ENCODE results near the gene HBA2.
"Not testable (repeated sequence)": the region's sequence is repeated elsewhere in the genome, so short reads cannot be mapped to it uniquely, and the experiment has no call there.

The HBA2 gene

DNA sequence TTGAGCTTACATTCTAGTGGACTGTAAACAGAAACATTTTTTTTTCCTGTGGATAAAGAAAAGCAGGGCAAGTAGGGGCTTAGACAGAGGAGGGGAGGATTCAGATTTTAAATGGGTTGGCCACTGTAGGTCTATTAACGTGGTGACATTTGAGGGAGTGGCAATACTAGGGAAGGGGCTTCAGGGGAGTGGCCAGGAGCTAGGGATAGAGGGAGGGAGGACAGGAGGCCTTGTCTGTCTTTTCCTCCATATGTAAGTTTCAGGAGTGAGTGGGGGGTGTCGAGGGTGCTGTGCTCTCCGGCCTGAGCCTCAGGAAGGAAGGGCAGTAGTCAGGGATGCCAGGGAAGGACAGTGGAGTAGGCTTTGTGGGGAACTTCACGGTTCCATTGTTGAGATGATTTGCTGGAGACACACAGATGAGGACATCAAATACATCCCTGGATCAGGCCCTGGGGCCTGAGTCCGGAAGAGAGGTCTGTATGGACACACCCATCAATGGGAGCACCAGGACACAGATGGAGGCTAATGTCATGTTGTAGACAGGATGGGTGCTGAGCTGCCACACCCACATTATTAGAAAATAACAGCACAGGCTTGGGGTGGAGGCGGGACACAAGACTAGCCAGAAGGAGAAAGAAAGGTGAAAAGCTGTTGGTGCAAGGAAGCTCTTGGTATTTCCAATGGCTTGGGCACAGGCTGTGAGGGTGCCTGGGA, 13.4 kb upstream of the HBA2 start:
- DNase-seq: no peak

DNA sequence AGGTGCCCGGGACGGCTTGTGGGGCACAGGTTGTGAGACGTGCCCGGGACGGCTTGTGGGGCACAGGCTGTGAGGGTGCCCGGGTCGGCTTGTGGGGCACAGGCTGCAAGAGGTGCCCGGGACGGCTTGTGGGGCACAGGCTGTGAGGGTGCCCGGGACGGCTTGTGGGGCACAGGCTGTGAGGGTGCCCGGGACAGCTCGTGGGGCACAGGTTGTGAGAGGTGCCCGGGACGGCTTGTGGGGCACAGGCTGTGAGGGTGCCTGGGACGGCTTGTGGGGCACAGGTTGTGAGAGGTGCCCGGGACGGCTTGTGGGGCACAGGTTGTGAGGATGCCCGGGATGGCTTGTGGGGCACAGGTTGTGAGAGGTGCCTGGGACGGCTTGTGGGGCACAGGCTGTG, 12.4 kb upstream of the HBA2 start:
- DNase-seq: not testable (repeated sequence)

DNA sequence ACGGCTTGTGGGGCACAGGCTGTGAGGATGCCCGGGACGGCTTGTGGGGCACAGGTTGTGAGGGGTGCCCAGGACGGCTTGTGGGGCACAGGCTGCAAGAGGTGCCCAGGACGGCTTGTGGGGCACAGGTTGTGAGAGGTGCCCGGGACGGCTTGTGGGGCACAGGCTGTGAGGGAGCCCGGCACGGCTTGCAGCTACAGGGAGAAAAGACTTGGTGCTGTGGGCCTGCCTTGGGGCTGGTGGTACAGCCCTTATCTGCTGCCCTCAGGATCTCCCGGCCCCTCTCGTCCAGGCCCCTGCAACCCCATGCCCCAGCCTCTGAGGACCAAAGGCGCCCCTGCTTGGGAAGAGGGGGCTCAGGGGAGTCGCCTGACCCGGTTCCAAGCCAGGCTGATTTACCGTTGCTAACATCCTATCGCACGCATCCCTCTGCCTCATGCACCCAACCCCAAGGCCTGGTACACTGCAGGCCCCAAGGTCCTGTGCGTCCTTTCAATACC, 11.9 kb upstream of the HBA2 start:
- DNase-seq: no peak

DNA sequence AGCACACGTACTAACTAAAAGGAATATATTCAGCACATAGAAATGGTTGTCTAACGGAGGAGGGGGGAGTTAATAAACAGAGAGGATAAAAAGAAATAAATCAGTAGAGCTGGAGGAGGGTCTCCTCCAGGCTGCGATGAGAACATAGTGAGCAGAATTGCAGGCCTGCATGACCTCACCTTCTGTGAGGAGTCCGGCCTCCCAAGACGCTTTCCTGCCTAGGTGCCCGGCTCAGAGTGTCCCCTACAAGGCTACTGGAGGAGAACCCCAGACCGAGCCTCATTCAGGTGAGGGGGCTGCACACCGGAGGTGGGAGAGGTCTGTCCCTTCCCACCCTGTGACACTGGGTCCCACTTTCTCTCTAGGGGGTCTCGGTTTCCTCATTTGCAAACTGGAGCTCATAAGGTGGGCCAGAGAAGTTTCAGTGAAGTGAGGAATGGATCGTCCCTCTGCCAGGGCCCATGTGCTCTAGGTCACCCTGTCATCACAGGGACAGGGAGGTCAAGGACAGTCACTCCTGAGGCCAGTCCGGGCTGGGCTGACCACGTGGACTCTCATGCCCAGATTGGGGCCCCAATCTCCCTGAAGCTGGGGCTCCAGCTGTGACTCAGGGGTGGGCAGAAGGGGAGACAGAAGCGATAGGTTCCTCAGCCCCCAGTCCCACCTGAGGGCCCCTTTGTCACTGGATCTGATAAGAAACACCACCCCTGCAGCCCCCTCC, 10.2 kb upstream of the HBA2 start:
- DNase-seq: no peak

DNA sequence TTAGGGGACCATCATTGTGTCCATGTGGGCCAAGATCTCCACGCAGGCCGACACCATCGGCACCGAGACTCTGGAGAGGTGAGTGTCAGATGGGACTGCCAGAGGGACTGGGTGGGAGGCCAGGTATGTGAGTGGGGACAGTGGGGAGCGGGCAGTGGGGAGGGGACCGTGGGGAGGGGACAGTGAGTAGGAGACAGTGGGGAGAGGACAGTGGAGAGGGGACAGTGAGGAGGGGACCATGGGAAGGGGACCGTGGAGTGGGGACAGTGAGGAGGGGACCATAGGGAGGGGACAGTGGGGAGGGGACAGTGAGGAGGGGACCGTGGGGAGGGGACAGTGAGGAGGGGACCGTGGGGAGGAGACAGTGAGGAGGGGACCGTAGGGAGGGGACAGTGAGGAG, 9.5 kb upstream of the HBA2 start:
- not testable (repeated sequence) for DNase-seq

DNA sequence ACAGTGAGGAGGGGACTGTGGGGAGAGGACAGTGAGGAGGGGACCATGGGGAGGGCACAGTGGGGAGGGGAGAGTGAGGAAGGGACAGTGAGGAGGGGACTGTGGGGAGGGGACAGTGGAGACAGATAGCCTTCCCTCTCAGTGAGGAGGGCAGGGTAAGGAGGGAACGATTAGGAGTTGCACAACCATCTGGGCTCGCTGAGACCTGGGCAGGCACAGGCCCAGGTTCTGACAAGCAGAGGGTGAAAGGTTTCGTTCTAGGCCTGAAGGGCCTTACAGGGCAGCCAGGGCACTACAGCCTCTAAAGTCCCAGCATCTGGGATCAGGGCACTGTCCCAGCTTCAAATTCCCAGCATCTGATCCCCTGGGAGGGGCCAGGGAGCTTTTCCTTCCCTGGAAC, 9.0 kb upstream of the HBA2 start:
- DNase-seq: not testable (repeated sequence)

DNA sequence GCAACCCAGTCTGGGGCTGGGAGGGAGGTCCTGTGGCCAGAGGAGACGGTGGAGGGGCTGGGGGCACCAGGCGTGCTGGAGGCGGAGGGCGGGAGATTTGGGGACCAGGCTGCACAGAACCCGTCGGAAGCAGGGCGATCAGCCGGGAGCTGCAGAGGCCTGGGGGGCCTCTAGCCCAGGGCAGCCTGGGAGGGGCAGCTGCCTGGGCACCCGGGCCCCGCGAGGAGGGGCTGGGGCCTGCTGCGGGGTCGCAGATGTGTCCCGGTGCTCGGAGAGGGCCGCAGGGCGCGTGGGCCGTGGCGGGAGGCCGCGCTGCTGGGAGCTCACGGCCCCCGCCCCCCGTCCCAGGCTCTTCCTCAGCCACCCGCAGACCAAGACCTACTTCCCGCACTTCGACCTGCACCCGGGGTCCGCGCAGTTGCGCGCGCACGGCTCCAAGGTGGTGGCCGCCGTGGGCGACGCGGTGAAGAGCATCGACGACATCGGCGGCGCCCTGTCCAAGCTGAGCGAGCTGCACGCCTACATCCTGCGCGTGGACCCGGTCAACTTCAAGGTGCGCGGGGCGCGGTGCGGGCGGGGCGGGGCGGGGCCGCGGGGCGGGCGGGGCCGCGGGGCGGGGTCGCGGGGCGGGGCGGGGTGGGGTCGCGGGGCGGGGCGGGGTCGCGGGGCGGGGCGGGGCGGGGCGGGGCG, 8.4 kb upstream of the HBA2 start:
- not testable (repeated sequence) for DNase-seq

DNA sequence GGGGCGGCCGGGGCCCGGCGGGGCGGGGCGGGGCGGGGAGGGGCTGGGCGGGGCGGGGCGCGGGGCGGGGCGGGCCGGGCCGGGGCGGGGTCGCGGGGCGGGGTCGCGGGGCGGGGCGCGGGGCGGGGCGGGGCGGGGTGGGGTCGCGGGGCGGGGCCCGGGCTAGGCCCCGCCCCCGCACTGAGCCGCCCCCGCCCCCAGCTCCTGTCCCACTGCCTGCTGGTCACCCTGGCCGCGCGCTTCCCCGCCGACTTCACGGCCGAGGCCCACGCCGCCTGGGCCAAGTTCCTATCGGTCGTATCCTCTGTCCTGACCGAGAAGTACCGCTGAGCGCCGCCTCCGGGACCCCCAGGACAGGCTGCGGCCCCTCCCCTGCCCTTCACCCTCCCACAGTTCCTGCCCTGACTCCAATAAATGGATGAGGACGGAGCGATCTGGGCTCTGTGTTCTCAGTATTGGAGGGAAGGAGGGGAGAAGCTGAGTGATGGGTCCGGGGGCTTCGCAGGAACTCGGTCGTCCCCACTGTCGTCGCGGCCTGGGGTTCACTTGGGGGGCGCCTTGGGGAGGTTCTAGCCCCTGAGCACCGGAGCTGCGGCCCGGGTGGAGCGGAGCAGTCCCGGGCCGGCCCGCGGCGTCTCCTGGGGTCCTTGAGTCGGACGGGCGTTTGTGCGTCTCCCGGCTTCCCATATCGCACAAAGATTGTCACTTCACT, 7.7 kb upstream of the HBA2 start:
- DNase-seq: no peak

DNA sequence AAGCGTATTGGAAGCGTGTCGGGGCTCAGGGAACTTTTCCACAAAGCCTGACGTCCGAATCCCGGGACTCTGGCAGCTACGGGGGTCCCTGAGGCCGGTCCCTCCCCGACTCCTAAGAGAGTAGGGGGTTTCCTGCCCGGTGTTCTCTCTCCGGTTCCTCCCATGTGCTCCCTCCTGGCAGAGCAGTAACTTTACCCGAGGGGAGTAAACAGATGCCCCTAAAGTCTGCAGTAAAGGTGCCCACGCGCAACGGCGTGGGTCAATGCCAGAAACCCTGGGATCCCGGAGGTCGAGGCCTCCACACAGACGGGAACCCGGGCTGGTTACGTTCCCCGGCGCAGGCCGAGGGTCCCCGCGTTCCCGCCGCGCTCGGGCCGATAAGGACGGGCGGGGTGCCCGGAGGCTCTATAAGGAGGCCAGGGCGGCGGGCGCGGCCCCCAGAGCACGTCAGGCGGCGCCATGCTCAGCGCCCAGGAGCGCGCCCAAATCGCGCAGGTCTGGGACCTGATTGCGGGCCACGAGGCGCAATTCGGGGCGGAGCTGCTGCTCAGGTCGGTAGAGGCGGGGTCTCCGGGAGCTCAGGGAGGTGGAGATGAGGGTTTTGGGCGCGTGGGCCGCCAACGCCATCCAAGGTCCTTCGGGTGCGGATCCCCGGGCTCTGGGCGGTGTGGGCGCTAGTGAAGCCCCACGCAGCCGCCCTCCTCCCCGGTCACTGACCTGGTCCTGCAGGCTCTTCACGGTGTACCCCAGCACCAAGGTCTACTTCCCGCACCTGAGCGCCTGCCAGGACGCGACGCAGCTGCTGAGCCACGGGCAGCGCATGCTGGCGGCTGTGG, 6.9 kb upstream of the HBA2 start, which contains the start of gene HBM:
TSS of gene HBM (plus strand) at position 440 of the 836 bp plus-strand sequence. CDS start at position 460, 20 bp downstream.
- DNase-seq: peak in 1 of 5 donors; percentile 10

DNA sequence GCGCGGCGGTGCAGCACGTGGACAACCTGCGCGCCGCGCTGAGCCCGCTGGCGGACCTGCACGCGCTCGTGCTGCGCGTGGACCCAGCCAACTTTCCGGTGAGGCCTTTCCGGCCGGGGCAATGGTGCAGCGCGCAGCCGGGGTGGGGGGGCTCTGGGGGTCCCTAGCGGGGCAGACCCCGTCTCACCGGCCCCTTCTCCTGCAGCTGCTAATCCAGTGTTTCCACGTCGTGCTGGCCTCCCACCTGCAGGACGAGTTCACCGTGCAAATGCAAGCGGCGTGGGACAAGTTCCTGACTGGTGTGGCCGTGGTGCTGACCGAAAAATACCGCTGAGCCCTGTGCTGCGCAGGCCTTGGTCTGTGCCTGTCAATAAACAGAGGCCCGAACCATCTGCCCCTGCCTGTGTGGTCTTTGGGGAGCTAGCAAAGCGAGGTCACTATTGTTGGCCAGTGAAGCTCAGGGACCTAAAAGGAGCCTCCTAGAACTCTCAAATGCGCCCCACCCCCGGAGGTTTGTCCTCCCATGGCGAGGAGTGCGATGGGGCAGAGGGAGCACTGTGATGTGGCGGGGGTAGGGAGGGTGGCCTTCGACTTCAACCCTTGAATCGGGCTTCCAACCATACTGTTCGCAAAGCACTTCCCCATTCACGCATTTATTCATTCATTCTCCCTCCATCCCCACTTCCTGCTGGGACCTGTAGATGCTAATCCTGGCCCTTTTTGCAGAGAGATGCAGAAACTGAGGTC, 6.1 kb upstream of the HBA2 start:
- DNase-seq: no peak

DNA sequence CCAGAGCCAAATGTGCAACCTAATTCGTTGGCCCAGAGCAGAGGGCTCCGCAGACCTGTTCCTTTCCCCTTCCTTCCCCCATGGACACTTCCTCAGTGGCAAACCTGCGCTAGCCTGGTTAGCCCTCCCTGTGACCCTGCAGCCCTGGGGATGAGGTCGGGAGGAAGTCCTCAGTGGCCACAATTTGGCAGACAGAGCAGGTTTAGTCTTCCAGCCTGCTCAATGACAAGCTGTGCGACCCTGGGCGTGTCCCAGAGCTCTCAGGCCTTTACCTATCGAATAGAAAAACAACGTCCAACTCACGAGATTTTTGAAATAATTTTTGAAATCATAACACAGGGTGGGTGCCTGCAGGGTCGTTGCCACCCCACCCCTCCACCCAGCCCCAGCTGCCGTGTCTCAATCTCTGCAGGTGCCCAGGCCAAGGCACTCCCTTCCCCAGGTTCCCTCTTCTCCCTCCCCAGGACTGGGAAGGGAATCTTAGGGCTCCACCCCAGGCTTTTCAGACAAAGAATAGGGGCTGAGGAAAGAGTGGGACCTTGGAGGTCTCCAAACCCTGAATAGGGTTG, 5.5 kb upstream of the HBA2 start:
- DNase-seq: no peak

DNA sequence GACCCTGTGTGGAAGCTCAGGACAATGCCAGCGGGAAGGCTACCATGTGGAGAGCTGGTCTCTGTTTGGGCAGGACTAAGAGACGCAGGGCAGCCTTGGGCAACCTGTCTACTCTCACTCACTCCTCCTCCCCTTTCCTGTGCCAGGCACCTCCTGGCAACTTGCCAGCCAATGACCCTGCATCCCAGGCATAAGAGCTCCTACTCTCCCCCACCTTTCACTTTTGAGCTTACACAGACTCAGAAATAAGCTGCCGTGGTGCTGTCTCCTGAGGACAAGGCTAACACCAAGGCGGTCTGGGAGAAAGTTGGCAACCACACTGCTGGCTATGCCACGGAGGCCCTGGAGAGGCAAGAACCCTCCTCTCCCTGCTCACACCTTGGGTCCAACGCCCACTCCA, 4.3 kb upstream of the HBA2 start:
- DNase-seq: no peak

DNA sequence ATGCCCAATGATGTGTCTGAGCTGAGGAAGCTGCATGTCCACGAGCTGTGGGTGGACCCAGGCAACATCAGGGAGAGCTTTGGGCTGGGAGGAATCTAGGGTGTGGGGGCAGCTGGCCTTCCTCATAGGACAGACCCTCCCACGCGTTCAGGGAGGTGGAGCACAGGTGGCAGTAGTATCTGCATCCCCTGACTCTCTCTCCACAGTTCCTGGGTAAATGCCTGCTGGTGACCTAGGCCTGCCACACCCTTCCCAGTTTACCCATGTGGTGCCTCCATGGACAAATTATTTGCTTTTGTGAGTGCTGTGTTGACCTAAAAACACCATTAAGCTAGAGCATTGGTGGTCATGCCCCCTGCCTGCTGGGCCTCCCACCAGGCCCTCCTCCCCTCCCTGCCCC, 3.7 kb upstream of the HBA2 start:
- DNase-seq: no peak

DNA sequence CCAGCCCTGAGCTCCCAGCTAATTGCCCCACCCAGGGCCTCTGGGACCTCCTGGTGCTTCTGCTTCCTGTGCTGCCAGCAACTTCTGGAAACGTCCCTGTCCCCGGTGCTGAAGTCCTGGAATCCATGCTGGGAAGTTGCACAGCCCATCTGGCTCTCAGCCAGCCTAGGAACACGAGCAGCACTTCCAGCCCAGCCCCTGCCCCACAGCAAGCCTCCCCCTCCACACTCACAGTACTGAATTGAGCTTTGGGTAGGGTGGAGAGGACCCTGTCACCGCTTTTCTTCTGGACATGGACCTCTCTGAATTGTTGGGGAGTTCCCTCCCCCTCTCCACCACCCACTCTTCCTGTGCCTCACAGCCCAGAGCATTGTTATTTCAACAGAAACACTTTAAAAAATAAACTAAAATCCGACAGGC, 2.6 kb upstream of the HBA2 start:
- DNase-seq: not testable (repeated sequence)

DNA sequence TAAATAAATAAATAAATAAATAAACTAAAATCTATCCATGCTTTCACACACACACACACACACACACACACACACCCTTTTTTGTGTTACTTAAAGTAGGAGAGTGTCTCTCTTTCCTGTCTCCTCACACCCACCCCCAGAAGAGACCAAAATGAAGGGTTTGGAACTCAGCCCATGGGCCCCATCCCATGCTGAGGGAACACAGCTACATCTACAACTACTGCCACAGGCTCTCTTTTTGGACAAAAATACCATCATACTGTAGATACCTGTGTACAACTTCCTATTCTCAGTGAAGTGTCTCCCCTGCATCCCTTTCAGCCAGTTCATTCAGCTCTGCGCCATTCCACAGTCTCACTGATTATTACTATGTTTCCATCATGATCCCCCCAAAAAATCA, 1.9 kb upstream of the HBA2 start:
- DNase-seq: no peak

DNA sequence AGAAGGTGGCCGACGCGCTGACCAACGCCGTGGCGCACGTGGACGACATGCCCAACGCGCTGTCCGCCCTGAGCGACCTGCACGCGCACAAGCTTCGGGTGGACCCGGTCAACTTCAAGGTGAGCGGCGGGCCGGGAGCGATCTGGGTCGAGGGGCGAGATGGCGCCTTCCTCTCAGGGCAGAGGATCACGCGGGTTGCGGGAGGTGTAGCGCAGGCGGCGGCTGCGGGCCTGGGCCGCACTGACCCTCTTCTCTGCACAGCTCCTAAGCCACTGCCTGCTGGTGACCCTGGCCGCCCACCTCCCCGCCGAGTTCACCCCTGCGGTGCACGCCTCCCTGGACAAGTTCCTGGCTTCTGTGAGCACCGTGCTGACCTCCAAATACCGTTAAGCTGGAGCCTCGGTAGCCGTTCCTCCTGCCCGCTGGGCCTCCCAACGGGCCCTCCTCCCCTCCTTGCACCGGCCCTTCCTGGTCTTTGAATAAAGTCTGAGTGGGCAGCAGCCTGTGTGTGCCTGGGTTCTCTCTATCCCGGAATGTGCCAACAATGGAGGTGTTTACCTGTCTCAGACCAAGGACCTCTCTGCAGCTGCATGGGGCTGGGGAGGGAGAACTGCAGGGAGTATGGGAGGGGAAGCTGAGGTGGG, 657 bp downstream of the HBA2 start:
- not testable (repeated sequence) for DNase-seq

DNA sequence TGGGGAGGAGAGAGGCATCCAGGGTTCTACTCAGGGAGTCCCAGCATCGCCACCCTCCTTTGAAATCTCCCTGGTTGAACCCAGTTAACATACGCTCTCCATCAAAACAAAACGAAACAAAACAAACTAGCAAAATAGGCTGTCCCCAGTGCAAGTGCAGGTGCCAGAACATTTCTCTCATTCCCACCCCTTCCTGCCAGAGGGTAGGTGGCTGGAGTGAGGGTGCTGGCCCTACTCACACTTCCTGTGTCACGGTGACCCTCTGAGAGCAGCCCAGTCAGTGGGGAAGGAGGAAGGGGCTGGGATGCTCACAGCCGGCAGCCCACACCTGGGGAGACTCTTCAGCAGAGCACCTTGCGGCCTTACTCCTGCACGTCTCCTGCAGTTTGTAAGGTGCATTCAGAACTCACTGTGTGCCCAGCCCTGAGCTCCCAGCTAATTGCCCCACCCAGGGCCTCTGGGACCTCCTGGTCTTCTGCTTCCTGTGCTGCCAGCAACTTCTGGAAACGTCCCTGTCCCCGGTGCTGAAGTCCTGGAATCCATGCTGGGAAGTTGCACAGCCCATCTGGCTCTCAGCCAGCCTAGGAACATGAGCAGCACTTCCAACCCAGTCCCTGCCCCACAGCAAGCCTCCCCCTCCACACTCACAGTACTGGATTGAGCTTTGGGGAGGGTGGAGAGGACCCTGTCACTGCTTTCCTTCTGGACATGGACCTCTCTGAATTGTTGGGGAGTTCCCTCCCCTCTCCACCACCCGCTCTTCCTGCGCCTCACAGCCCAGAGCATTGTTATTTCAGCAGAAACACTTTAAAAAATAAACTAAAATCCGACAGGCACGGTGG, 1.5 kb downstream of the HBA2 start:
- not testable (repeated sequence) for DNase-seq

DNA sequence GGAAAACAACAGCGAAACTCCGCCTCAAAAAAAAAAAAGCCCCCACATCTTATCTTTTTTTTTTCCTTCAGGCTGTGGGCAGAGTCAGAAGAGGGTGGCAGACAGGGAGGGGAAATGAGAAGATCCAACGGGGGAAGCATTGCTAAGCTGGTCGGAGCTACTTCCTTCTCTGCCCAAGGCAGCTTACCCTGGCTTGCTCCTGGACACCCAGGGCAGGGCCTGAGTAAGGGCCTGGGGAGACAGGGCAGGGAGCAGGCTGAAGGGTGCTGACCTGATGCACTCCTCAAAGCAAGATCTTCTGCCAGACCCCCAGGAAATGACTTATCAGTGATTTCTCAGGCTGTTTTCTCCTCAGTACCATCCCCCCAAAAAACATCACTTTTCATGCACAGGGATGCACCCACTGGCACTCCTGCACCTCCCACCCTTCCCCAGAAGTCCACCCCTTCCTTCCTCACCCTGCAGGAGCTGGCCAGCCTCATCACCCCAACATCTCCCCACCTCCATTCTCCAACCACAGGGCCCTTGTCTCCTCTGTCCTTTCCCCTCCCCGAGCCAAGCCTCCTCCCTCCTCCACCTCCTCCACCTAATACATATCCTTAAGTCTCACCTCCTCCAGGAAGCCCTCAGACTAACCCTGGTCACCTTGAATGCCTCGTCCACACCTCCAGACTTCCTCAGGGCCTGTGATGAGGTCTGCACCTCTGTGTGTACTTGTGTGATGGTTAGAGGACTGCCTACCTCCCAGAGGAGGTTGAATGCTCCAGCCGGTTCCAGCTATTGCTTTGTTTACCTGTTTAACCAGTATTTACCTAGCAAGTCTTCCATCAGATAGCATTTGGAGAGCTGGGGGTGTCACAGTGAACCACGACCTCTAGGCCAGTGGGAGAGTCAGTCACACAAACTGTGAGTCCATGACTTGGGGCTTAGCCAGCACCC, 2.6 kb downstream of the HBA2 start:
- DNase-seq: no peak
